ENCODE results near the gene DAB2IP.
A peak's percentile ranks its signal among the peaks of the same experiment; 100 is the strongest.

DAB2IP gene

GRCh38 chr9:121808781-121809180, 157.3 kb downstream of the DAB2IP start:
- no peak for DNase-seq

GRCh38 chr9:121809356-121810050, 158.1 kb downstream of the DAB2IP start:
- no peak for DNase-seq

GRCh38 chr9:121810489-121810888, 159.1 kb downstream of the DAB2IP start:
- DNase-seq: no peak

GRCh38 chr9:121811140-121811539, 159.7 kb downstream of the DAB2IP start:
- no peak for DNase-seq

- no peak for DNase-seq
Observed at GRCh38 chr9:121811751-121812150, 160.3 kb downstream of the DAB2IP start.

GRCh38 chr9:121812159-121812735, 160.8 kb downstream of the DAB2IP start:
- no peak for DNase-seq

GRCh38 chr9:121813519-121814210, 162.2 kb downstream of the DAB2IP start:
- no peak for DNase-seq

GRCh38 chr9:121814594-121814993, 163.2 kb downstream of the DAB2IP start:
- DNase-seq: no peak

GRCh38 chr9:121815084-121815483, 163.7 kb downstream of the DAB2IP start:
- no peak for DNase-seq

- DNase-seq: no peak
Observed at GRCh38 chr9:121815546-121816448, 164.4 kb downstream of the DAB2IP start.

GRCh38 chr9:121816449-121816817, 165.0 kb downstream of the DAB2IP start:
- no peak for DNase-seq

GRCh38 chr9:121816845-121817450, 165.5 kb downstream of the DAB2IP start:
- DNase-seq: no peak

GRCh38 chr9:121817476-121817875, 166.0 kb downstream of the DAB2IP start:
- DNase-seq: no peak

GRCh38 chr9:121818016-121818661, 166.7 kb downstream of the DAB2IP start:
- DNase-seq: no peak

- no peak for DNase-seq
Observed at GRCh38 chr9:121818841-121819427, 167.5 kb downstream of the DAB2IP start.

- DNase-seq: peak; percentile 20
Observed at GRCh38 chr9:121819428-121820231, 168.2 kb downstream of the DAB2IP start.

- DNase-seq: no peak
Observed at GRCh38 chr9:121820286-121821005, 169.0 kb downstream of the DAB2IP start.

GRCh38 chr9:121821326-121821725, 169.9 kb downstream of the DAB2IP start:
- DNase-seq: no peak

GRCh38 chr9:121822093-121823085, 171.0 kb downstream of the DAB2IP start:
- peak; percentile 28 for DNase-seq

Data from NCI-H1694 (cell line).